ENCODE results near the gene SYTL1.
A peak's percentile ranks its signal among the peaks of the same experiment; 100 is the strongest.

Gene SYTL1

DNA sequence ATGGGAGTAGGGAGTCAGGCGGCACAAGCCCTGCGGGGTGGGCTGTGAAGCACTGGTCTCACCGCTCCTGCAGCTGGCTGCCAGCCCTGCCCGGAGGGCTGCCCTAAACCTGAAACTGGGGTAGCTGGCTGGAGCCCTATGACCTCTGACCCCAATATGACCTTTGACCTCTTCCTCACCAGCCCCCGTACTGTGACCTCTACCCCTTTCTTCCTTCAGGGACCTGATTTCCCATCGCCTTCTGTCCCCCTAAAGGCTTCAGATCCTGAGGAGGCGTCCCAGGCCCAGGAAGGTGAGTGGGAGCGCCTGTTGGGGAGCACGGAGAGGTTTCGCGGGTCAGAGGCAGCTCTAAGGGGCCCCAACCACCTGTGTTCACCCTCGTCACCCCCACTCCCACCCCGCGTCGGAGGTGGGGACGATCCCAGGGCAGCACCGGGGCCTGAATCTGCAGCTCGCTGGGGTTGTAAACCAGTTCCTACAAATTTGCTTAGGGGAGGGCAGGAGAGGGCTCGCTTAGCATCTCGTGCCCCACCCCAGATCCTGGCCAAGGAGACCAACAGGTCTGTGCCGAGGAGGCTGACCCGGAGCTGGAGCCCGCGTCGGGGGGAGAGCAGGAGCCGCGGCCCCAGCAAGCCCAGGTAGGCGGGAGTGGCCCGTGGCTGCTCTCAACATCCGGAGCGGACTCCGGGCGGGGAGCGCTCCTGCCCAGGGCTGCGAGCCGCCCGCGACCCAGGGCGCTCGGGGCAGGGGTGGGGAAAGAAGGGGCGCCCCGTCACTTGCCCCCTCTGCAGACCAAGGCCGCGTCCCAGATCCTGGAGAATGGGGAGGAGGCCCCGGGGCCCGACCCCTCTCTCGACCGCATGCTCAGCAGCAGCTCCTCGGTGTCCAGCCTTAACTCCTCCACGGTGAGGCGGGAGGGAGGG lies 7.3 kb downstream of the SYTL1 start:
- no peak for DNase-seq

DNA sequence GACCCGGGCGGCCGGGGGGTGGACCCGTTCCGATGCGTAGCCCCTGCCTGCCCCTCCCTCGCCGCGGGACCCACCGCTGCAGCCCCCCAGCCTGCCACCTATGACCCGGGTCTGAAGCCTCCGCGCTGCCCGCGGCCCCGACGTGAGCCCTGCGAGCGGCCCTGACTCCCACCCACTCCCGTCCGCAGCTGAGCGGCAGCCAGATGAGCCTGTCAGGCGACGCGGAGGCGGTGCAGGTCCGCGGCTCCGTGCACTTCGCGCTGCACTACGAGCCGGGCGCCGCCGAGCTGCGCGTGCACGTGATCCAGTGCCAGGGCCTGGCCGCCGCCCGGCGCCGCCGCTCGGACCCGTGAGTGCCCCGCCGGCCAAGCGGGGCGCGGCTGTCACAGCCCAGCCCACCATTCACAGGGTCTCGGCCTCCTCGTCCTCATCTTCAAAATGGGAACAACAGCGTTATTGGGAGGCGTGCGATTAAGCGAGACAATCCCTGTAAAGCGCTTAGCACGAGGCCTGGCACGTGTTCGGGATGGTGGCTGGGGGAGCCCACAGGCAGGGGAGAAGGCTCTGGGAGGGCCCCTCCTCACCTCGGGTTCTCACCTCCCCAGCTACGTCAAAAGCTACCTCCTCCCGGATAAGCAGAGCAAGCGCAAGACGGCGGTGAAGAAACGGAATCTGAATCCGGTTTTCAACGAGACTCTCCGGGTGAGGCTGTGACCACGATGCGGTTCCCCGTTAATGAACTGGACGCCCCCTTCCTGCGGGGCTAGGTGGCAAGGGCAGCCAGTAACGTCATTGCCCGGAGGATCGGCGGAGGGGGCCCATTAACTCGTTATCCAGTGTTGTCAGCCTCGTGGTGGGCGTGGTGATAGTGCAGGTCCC lies 8.2 kb downstream of the SYTL1 start:
- peak; percentile 74 for DNase-seq

DNA sequence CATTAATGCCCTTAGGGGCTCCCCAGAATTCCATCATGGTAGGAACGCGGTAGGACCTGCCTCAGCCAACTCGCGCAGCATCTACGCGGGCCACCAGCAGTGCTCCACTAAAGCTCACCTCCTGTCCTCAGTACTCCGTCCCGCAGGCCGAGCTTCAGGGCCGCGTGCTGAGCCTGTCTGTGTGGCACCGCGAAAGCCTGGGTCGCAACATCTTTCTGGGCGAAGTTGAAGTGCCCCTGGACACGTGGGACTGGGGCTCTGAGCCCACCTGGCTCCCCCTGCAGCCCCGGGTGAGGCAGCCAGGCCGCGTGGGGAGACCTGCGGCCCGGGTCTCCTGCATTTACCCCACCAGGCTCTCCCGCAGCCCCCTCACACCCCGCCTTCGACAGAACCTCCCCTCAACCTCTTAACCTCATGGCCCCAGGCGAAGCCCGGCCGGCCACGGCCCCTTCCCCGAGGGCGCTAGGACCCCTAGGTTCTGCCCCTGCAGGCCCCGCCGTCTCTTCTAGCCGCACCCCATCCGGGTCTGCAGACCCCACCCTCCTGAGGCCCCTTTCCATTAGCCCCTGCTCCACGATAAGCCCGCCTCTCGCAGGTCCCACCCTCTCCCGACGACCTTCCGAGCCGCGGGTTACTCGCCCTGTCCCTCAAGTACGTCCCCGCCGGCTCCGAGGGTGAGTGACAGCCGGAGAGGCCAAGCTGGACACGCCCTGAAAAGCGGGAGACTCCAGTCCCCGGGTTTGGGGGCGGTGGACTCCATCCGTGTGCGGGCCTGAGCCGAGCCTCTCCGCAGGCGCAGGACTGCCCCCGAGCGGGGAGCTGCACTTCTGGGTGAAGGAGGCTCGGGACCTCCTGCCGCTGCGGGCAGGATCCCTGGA lies 9.1 kb downstream of the SYTL1 start:
- no peak for DNase-seq

DNA sequence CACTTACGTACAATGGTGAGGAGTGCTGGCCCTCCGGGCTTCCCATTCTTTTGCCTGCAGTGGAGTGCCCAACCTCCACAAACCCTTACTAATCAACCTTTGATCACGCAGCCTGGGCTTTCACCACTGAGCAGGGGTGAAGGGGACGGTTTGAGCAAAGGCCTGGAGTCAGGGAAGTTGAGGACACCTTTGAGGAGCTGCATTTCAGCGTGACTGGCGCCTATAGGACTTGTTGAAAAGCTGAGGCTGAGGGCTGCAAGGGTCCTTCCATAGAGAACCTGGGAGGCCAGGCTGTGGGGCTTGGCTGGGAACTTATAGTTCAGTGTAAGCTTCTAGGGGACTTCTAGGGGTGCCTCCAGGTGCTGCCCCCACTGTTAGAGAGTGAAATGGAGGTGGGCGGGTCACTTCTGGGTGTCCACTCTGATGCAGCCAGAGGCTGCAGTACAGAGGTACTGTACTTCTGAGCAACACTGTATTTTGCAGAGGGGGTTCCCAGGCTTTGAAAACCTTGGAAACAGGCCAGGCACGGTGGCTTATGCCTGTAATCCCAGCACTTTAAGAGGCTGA lies 9.8 kb downstream of the SYTL1 start:
- DNase-seq, result no peak

DNA sequence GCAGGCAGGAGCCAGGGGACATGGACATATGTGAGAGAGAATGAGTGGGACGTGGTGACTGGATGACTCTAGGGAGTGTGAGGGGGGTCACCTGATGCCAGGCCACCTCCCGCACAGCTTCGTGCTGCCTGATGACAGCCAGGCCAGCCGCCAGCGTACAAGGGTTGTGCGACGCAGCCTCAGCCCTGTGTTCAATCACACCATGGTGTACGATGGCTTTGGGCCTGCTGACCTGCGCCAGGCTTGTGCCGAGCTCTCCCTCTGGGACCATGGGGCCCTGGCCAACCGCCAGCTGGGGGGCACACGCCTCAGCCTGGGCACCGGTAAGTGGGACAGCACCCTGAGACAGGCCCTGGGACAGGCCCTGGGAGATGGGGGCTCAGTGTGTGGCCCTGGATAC lies 11.3 kb downstream of the SYTL1 start:
- DNase-seq, result no peak

DNA sequence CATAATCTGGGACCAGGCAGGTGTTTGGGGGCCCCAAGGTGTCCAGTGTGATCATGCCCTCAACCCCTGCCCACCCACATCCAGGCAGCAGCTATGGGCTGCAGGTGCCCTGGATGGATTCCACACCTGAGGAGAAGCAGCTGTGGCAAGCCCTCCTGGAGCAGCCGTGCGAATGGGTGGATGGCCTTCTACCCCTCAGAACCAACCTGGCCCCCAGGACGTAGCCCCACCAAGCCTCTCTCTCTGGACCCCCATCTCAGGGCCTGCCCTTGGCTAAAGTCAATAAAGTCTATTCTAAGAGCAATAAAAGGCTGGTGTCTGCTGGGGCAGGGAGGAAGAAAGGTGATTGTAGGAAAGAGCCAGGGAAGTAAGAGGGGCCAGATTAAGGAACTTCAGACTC lies 11.8 kb downstream of the SYTL1 start:
- no peak for DNase-seq

DNA sequence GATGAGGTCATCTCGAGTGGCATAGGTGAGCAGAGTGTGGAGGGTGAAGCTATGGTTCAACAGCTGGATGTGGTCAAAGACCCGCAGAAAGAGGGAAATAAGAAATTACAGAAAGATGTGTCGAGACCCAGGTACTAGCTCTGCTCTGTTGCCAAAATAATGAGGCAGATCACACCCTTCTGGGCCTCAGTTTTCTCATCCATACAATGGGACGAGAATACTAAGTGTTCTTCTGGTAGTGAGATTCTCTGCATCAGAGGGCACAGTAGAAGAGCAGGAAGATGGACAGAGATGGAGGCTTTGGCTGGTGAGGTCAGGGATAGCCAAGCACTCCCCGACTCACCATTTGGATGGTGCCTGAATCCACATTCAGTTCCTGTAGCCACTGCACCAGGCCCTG lies 13.9 kb downstream of the SYTL1 start:
- no peak for DNase-seq

DNA sequence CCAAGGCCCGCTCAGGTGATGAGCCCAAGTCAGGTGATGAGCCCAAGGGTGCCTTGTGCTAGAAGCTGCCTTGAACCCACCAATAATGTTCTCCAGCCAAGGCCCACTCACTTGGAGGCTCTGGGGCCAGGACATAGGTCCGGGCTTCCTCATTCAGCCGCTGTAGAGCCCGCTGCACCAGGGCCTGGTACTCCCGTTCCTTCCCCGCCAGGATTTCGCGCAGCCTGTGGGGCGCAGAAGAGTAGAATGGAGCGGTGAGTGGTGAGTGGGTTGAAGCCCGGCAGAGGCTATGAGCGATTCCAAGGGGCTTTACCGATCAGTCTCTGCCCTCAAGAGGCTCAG lies 14.4 kb downstream of the SYTL1 start:
- DNase-seq, result no peak

DNA sequence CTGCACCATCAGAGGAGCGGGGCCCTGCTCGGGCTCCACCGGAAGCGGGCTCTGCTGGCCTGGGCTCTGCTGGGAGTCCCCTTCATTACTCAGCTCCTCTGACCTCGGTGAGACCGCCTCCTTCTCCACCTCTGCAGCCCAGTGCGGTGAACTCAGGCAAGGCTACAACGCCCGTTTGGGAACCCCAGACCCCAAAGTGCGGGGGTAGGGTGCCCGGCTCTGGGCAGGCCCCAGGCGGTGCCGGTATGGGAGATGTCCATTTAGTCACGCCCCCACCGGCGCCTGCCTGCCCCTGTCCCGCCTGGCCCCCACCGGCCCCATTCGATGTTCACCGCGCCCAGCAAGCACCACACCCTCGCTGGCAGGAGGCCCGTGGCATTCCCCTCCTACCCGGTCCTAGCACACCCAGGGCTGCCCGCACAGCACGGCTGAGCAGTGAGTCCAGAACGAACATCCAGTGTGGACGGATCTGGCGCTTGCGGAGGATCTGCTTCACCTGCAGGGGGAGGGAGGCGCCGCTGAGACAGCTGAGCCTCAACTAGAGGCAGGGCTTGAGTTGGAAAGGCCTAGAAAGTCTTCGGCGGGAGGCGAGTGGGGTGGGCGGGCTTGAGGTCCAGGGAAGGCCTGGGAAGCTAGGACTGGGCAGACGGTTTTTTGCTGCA lies 14.9 kb downstream of the SYTL1 start:
- no peak for DNase-seq

DNA sequence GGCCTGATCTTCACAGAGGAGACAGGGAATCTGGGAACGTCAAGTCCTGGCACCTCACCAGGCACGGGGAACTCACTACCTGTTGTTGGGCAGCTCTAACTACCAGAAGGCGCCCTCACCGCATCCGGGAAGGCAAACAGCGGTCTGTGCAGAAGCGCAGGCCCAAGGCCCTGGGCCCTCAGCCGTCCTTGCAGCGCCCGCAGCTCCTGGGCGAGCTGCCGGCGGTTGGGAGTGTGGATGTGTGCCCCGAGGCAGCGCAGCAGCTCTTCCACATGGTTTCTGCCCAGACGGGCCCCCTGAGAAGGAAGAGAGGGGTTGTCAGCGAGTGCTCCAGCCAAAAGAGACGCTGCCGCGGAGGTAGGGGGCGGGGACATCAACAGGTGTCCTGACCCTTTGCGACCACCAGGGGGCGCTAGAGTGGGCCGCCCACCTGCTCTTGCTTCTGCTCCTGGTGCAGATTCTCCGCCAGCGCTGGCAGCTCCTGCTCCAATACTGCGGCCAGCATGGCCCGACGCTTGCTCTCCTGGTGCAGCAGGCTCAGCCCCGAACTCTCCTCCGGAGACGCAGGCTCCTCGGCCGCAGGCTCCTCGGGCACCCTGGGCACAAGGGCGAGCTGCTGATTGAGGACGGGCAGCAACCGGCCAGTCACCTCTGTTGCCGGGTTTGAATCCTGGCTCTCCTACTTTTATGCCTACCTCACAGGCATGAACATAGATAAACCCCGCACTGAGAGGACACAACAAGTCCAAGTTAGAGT lies 15.6 kb downstream of the SYTL1 start:
- DNase-seq, result peak; percentile 35

DNA sequence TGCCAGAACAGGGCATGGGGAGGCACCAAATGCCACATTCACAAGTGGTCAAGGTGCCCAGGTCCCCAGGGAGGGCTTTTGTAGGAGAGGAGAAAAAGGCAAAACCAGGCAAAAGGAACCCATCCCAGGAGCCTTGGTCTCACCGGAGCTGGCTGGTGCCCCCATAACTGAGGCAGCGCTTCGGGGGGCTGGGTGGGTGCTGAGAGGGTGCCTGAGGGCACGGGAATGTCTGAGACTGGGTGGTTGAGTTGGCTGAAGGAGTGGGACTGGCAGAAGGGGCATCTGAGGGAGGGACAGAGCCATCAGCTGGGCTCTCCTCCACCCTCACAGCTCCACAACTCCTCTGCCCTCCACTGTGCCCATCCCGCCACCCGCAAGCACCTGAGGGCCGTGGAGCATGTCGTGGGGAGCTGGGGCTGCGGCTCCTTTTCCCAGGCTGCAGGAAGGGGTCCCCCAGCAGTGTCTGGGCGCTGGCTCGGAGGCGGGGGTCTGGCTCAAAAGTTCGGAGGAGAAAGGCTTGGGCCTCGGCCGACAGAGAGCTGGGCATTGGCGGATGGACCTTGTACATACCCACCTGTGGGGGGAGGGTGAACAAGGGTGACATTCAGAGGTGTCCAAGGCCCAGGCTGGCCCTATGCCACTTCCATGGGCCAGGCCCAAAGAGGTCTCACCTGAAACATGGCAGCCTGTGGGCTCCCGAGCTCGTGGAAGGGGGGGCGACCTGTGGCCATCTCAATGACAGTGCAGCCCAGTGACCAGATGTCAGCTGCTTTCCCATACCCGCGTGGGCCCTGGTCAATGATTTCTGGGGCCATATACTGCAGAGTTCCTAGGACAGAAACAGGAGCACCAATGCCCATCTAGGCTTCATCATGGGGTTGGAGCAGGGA lies 16.5 kb downstream of the SYTL1 start:
- DNase-seq, result no peak

DNA sequence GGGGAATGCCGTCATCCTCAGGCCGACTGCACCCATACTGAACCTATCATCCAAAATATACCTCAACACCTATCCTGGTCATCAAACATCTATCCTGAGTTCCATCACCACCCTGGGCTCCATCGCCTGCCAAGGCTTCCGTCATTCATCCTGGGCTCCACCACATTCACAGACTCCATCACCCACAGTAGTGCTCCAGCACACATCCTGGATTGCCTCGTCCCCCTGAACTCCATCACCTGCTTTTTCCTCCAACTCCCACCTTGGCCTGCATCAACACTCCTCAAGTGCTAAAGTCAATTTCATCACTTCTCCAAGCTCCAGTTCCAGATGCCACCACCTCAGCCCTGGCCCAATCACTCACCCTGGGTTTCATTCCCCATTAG lies 17.1 kb downstream of the SYTL1 start:
- no peak for DNase-seq

DNA sequence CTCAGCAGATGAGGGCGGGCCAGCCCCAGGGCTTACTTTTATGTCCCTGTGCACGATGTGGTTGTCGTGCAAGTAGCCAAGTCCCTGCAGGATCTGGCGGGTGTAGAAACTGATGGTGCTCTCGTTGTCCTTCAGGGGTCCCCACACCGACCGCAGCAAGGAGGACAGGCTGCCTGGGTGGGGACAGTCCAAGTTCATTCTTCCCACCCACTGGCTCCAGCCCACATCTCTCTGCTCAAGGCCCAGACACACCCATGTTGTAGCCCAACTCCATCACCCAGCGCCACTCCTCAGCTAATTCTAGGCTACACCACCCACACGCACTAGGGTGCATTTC lies 18.0 kb downstream of the SYTL1 start:
- DNase-seq, result no peak

DNA sequence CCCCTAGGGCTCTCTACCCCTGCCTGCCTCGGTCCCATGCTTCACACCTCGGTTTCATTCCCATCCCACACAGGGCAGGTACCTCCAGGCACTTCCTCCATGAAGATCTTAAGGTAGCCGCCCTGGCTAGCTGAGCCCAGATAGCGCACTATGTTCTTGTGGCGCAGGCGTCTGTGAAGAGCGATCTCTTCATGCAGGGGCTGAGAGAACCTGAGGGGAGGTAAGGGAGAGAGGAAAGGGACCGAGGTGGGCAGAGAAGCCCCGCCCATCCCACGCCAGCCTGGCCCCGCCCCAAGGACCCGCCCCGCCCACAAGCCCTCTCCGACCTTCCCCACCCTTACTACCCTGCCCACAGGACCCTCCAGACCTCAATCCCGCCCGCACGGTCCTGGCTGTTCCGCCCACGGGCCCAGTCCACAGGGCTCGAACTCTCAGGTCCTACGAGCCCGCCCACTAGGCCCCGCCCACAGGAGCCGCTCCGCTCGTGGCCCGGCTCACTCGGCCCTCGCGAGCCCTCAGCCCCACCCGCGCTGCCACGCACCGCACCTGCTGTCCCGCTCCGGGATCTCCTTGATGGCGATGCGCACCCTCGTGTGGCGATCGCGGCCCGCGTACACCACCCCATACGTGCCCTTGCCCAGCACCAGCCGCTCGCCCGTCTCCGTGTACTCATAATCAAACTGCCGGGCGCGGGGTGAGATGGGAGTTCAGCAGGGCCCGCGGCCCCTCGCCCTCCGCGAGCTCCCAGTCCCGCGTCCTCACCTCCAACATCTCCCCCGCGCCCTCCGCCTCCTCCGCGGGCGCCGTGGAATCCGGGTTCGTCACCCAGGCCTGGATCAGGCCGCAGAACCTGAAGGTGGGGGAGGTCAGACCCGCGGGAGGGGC lies 18.6 kb downstream of the SYTL1 start:
- no peak for DNase-seq

DNA sequence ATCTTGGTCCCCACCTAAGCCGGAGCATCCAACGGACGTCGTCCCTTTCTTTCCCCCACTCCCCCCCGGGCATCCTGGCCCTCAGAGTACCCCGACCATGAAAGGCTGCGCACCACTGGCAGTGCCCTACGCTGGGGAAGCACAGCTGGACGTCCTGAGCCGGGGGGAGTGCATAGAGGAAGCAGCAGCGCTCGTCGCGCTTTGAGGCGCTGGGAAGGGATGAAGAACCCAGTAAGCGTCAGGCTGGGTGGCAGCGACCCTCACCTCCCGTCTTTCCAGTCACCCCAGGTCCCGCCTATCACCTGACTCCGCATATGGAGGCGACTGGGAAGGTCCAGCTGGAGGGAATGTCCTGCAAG lies 19.2 kb downstream of the SYTL1 start:
- no peak for DNase-seq

DNA sequence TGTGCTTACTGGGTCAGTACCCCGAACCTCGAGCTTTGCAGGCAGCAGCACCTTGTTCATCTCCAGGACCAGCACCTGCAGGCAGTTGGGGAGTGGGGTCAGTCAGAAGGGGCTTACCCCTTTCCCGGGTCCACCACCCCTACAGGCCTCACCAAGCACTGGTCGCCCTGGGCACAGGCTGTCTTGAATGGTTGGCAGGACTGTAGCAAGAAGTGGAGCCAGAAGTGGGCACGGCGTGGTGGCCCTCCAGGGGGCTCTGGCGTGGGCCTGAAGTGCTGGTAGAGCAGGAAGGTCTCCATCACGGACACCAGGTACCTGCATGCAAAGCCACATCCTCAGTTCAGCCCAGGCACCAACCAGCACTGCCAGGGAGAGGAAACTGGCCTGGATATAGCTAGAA lies 19.7 kb downstream of the SYTL1 start:
- DNase-seq, result no peak

DNA sequence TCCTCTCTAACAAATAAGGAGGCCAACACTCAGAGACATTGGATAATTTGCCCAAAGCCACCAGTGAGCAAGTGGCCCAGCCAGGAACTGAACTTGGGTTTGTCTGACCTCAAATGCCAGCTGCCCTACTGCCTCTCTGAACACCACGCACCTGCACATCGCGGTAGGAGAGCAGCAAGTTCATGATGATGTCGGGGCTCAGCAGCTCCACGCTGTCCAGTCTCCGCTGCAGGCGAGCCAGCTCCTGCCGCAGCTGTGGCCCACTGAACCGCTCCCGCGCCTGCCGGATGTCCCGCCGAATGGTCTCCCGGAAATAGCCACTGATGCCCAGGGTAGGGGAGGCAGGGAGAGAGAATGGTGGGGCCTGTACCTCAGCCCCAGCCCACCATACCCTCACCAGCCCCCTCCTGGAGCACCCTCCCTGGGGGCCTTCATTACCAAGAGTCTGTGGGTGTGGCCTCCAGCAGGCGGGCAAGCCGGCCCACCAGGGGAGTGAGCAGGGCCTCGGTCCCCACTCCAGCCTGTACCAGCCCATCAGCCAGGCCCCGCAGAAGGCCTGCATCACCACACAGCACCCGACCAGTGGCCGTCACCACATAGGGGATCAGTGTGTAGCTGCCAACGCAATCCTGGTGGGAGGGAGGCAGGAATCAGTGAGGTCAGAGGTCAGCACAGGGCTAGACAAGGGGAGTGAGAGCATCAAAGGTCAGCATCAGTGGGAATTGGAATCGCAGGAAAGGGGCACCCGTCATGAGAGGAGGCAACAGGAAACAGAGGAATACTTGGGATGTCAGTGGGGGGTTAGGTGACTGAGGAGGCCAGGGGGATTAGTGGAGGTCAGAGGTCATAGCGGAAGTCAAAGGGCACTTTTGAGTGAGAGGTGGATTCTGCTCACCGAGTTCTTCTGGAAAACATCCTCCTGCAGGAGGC lies 22.2 kb downstream of the SYTL1 start:
- no peak for DNase-seq

DNA sequence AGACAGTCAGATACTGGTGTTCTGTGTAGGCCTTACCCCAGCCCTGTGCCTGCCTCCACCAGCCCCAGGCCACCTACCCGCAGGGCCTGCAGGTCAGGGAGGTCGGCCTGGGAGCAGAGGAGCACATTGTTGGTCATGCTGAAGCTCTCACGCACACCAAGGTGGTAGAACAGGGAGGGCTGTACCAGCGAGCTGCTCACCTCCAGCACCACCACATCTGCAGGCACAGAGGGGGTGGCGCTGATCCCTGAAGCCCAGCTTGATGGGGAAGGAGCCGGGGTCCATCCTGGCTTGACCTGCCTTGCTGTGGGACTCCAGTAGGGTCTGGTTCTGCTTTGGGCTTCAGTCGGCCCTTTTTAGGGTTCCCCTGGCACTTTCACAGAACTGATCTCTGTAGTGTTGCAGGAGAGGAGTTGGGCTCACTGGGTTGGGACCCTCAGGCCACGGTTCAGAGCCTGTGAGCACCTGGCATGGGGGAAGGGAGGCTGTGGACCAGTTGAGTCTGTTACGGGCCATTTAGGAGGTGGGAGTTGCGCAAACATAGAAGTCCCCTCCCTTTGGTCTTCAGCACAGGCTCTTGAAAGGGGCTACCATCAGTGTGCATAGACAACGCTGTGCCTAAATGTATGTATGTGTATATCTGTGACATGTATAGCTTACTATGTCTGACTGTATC lies 23.0 kb downstream of the SYTL1 start:
- DNase-seq, result no peak
